ENCODE data around the gene CHCHD4.

CHCHD4 gene

GRCh38 chr3:14157951-14158350, 33.3 kb upstream of the CHCHD4 start:
- Histone ChIP-seq H3K36me3 (ENCODE audit: control insufficient read depth, insufficient read depth, low read length) (peaks cover 42% of the 10 kb centered on the region), H3K4me3 (replicated peaks; ENCODE audit: low read depth, low read length) (no peak overlapping the region), H3K27me3 (replicated peaks; ENCODE audit: control insufficient read depth, insufficient read depth, low read length) (no peaks in the 10 kb centered on the region)
- no peak for TF ChIP-seq CTCF (IDR thresholded peaks at IDR 0.05; ENCODE audit: insufficient read depth, low read length, poor library complexity, severe bottlenecking)
- no peak for DNase-seq (ENCODE audit: extremely low read depth, insufficient read length)

GRCh38 chr3:14156843-14157561, 32.3 kb upstream of the CHCHD4 start:
- TF ChIP-seq CTCF (IDR thresholded peaks at IDR 0.05; ENCODE audit: insufficient read depth, low read length, poor library complexity, severe bottlenecking) = no peak
- Histone ChIP-seq H3K4me3 (replicated peaks; ENCODE audit: low read depth, low read length) (no peak overlapping the region), H3K36me3 (ENCODE audit: control insufficient read depth, insufficient read depth, low read length) (peaks cover 46% of the 10 kb centered on the region), H3K27me3 (replicated peaks; ENCODE audit: control insufficient read depth, insufficient read depth, low read length) (no peaks in the 10 kb centered on the region)
- DNase-seq (ENCODE audit: extremely low read depth, insufficient read length) = no peak

GRCh38 chr3:14156201-14156600, 31.5 kb upstream of the CHCHD4 start:
- peaks cover 48% of the 10 kb centered on the region for H3K36me3 ChIP-seq (ENCODE audit: control insufficient read depth, insufficient read depth, low read length)
- no peak for TF ChIP-seq CTCF (IDR thresholded peaks at IDR 0.05; ENCODE audit: insufficient read depth, low read length, poor library complexity, severe bottlenecking)
- H3K4me3 ChIP-seq (replicated peaks; ENCODE audit: low read depth, low read length) = no peak overlapping the region
- no peak for DNase-seq (ENCODE audit: extremely low read depth, insufficient read length)
- no peaks in the 10 kb centered on the region for H3K27me3 ChIP-seq (replicated peaks; ENCODE audit: control insufficient read depth, insufficient read depth, low read length)

- no peak for DNase-seq (ENCODE audit: extremely low read depth, insufficient read length)
- no peak for TF ChIP-seq CTCF (IDR thresholded peaks at IDR 0.05; ENCODE audit: insufficient read depth, low read length, poor library complexity, severe bottlenecking)
- Histone ChIP-seq H3K4me3 (replicated peaks; ENCODE audit: low read depth, low read length) (no peak overlapping the region), H3K36me3 (ENCODE audit: control insufficient read depth, insufficient read depth, low read length) (peaks cover 50% of the 10 kb centered on the region), H3K27me3 (replicated peaks; ENCODE audit: control insufficient read depth, insufficient read depth, low read length) (no peaks in the 10 kb centered on the region)
Measured at GRCh38 chr3:14154895-14155440, 30.3 kb upstream of the CHCHD4 start.

GRCh38 chr3:14154276-14154675, 29.6 kb upstream of the CHCHD4 start:
- no peak for DNase-seq (ENCODE audit: extremely low read depth, insufficient read length)
- no peak for TF ChIP-seq CTCF (IDR thresholded peaks at IDR 0.05; ENCODE audit: insufficient read depth, low read length, poor library complexity, severe bottlenecking)
- H3K4me3 ChIP-seq (replicated peaks; ENCODE audit: low read depth, low read length) = no peak overlapping the region
- peaks cover 47% of the 10 kb centered on the region for H3K36me3 ChIP-seq (ENCODE audit: control insufficient read depth, insufficient read depth, low read length)
- no peaks in the 10 kb centered on the region for H3K27me3 ChIP-seq (replicated peaks; ENCODE audit: control insufficient read depth, insufficient read depth, low read length)
